OCI-LY3 (cell line): ENCODE measurements around the gene TLR7.

ENCODE experiments used
- H2AFZ ChIP-seq: fragments of 200-600, 300-600 bp; shearing (Covaris generic); 2 replicates; pipeline ENCODE4 v1.6.0; 2014; ENCODE audit warnings: antibody characterized with exemption, low read depth, low read length
- H3K27ac ChIP-seq: fragments of 200-600, 300-600 bp; sonication (generic); 2 replicates; pipeline ENCODE4 v1.5.1; 2014; ENCODE audit warnings: mild to moderate bottlenecking, low read length, moderate library complexity, mixed read lengths
- H3K27me3 ChIP-seq: fragments of 200-600, 300-600 bp; sonication (generic); 2 replicates; pipeline ENCODE4 v1.6.1; 2014; ENCODE audit warnings: low read depth, low read length, mixed read lengths
- H3K36me3 ChIP-seq: fragments of 200-600, 300-600 bp; sonication (generic); replicated peaks from 2 replicates; pipeline ENCODE3; 2014; ENCODE audit warnings: low read depth, low read length, mixed read lengths
- H3K4me1 ChIP-seq: fragments of 300-600, 200-600 bp; sonication (generic); 2 replicates; pipeline ENCODE4 v1.6.1; 2014; ENCODE audit warnings: low read length, mixed read lengths
- H3K4me2 ChIP-seq: fragments of 200-600, 300-600 bp; sonication (generic); 2 replicates; pipeline ENCODE4 v1.6.1; 2014; ENCODE audit warnings: low read length, mixed read lengths
- H3K4me3 ChIP-seq: fragments of 300-600, 200-600 bp; sonication (generic); 2 replicates; pipeline ENCODE4 v1.5.1; 2014; ENCODE audit warnings: antibody characterized with exemption, mild to moderate bottlenecking, low read length, moderate library complexity
- H3K79me2 ChIP-seq: fragments of 300-600, 200-600 bp; shearing (Covaris generic); 2 replicates; pipeline ENCODE4 v1.6.1; 2014; ENCODE audit warnings: mild to moderate bottlenecking, low read length, mixed read lengths
- H3K9ac ChIP-seq: fragments of 300-600, 200-600 bp; shearing (Covaris generic); 2 replicates; pipeline ENCODE4 v1.6.0; 2014; ENCODE audit warnings: mild to moderate bottlenecking, low read length, moderate library complexity
- H3K9me3 ChIP-seq: fragments of 200-600, 300-600 bp; shearing (Covaris generic); 2 replicates; pipeline ENCODE4 v1.6.1; 2014; ENCODE audit warnings: low read length, mixed read lengths; ENCODE audit not compliant: insufficient read depth
- H4K20me1 ChIP-seq: fragments of 200-600, 300-600 bp; sonication (generic); 2 replicates; pipeline ENCODE4 v1.6.1; 2016; ENCODE audit warnings: low read length, mixed read lengths; ENCODE audit not compliant: insufficient read depth
- EZH2phosphoT487 ChIP-seq: fragments of 200-600 bp; shearing (Covaris generic); IDR thresholded peaks from 2 replicates; pipeline ENCODE4 v1.6.1; 2018; ENCODE audit warnings: antibody characterized with exemption, mixed run types, low read depth
- TF ChIP-seq, protein P1 (sequence below): fragments of 200-600, 300-600 bp; sonication (generic); IDR thresholded peaks from 2 replicates; pipeline ENCODE4 v1.5.1; 2014; ENCODE audit warnings: antibody characterized with exemption, low read length, low read depth

Gene TLR7

DNA sequence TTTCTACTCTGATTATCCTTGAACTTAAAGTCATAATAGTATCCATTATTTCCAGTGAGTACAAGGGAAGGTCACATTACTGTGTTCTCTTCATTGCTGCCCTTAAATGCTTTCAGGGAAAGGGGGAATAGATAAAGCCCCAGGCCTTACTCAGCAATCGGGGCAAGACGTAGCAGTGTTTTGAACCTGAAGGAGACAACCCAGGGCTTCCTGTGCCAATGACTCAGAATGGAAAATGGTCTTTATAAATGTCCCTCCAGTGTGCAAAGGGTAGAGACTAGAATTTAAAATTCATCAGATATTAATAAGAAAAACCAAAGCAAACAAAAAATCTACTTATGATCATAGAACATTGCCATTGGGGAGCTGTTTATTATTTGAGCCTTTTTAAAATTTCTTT, 63.3 kb downstream of the TLR7 start:
- H3K9ac ChIP-seq, result no peak overlapping the region
- H3K79me2 ChIP-seq, result no peaks in the 10 kb centered on the region
- H3K36me3 ChIP-seq, result no peaks in the 10 kb centered on the region
- H2AFZ ChIP-seq, result no peak overlapping the region
- TF ChIP-seq EZH2phosphoT487, result no peak
- TF ChIP-seq, protein P1, sequence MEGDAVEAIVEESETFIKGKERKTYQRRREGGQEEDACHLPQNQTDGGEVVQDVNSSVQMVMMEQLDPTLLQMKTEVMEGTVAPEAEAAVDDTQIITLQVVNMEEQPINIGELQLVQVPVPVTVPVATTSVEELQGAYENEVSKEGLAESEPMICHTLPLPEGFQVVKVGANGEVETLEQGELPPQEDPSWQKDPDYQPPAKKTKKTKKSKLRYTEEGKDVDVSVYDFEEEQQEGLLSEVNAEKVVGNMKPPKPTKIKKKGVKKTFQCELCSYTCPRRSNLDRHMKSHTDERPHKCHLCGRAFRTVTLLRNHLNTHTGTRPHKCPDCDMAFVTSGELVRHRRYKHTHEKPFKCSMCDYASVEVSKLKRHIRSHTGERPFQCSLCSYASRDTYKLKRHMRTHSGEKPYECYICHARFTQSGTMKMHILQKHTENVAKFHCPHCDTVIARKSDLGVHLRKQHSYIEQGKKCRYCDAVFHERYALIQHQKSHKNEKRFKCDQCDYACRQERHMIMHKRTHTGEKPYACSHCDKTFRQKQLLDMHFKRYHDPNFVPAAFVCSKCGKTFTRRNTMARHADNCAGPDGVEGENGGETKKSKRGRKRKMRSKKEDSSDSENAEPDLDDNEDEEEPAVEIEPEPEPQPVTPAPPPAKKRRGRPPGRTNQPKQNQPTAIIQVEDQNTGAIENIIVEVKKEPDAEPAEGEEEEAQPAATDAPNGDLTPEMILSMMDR, result no peak
- H3K27ac ChIP-seq, result no peak overlapping the region
- H3K4me2 ChIP-seq, result no peak overlapping the region
- no peaks in the 10 kb centered on the region for H3K9me3 ChIP-seq
- no peaks in the 10 kb centered on the region for H3K4me1 ChIP-seq
- no peak overlapping the region for H3K4me3 ChIP-seq
- no peaks in the 10 kb centered on the region for H4K20me1 ChIP-seq
- no peaks in the 10 kb centered on the region for H3K27me3 ChIP-seq

DNA sequence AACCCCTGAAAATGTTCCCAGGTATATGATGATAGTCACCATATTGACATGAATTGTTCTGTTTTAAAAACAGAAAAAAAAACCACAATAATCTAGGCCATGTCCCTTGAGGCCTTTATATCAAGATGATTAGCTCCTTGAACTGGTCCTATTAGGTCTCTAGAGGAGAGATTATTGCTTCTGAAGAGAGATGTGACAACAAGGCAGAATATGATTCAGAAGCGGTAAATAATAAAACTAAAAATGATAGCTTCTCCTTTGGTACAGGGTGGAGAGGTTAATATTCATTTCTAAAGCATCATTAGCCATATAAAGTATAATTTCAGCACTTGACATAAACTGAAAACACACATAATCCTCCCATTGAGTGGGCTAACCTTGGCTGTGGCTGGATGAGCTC, 65.4 kb downstream of the TLR7 start:
- Histone ChIP-seq H3K4me3 (no peak overlapping the region), H3K9me3 (no peaks in the 10 kb centered on the region; the same call in 1 of the 2 replicates), H3K27ac (no peak overlapping the region)

DNA sequence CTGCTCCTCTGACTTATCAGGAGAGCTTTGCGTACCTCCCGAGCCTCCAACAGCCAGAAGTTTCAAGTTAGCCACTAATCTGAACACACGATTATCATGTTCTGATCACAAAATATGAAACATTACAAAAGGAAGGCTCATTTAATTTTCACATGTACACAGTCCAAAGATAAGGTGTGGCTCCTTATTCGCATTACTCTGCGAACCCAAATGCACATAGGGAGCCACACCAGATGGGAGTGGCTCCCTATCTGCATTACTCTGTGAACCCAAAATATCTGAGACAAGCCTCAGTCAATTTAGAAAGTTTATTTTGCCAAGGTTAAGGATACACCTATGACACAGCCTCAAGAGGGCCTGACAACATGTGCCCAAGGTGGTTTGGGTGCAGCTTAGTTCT, 68.0 kb downstream of the TLR7 start:
- H3K9me3 ChIP-seq, result no peaks in the 10 kb centered on the region; the same call in 1 of the 2 replicates
- H3K4me2 ChIP-seq, result no peak overlapping the region
- H3K27ac ChIP-seq, result no peak overlapping the region
- H3K4me3 ChIP-seq, result no peak overlapping the region
- H3K4me1 ChIP-seq, result no peaks in the 10 kb centered on the region
- no peak for TF ChIP-seq EZH2phosphoT487
- TF ChIP-seq, protein P1, result no peak
- no peak overlapping the region for H2AFZ ChIP-seq
- H3K79me2 ChIP-seq, result no peaks in the 10 kb centered on the region
- no peaks in the 10 kb centered on the region for H3K27me3 ChIP-seq
- H3K9ac ChIP-seq, result no peak overlapping the region
- H3K36me3 ChIP-seq, result no peaks in the 10 kb centered on the region
- no peaks in the 10 kb centered on the region for H4K20me1 ChIP-seq

More for the DNA sequence above, 65.4 kb downstream of the TLR7 start:
- Histone ChIP-seq H3K27me3 (no peaks in the 10 kb centered on the region), H3K4me2 (no peak overlapping the region), H3K4me1 (no peaks in the 10 kb centered on the region), H2AFZ (no peak overlapping the region), H3K36me3 (no peaks in the 10 kb centered on the region), H4K20me1 (no peaks in the 10 kb centered on the region), H3K79me2 (no peaks in the 10 kb centered on the region), H3K9ac (no peak overlapping the region)
- TF ChIP-seq EZH2phosphoT487, result no peak
- TF ChIP-seq, protein P1, result no peak

GRCh38 chrX:12936947-12937346, 70.1 kb downstream of the TLR7 start:
- TF ChIP-seq, protein P1, result no peak
- no peak for TF ChIP-seq EZH2phosphoT487
- Histone ChIP-seq H3K4me3 (no peak overlapping the region), H3K9ac (no peak overlapping the region), H3K4me2 (no peak overlapping the region), H3K79me2 (no peaks in the 10 kb centered on the region), H3K9me3 (no peaks in the 10 kb centered on the region; the same call in 1 of the 2 replicates), H3K27me3 (no peaks in the 10 kb centered on the region), H4K20me1 (no peaks in the 10 kb centered on the region), H3K4me1 (no peaks in the 10 kb centered on the region), H3K36me3 (no peaks in the 10 kb centered on the region), H3K27ac (no peak overlapping the region), H2AFZ (no peak overlapping the region)
